Neural progenitor cell (in vitro differentiated cells): ENCODE results near the gene CST8. TPM values are rescaled to one million over a fixed set of nuclear protein-coding genes. Genes with fewer than 3 reads are reported as not detected.

ENCODE experiments used
- DNase-seq: peaks from one replicate; pipeline ENCODE4 v3.0.0-alpha.2; 2016; ENCODE audit warnings: low spot score
- H2AFZ ChIP-seq: fragments of 200-600 bp; sonication (generic); replicated peaks from 2 replicates; pipeline ENCODE4 v1.6.1; 2016; ENCODE audit warnings: antibody characterized with exemption
- H3F3A ChIP-seq: fragments of 200-600 bp; sonication (generic); 2 replicates; pipeline ENCODE4 v1.6.1; 2016; ENCODE audit warnings: antibody characterized with exemption, low read depth
- H3K27ac ChIP-seq: fragments of 200-600 bp; sonication (generic); 2 replicates; pipeline ENCODE4 v1.5.1; 2016; ENCODE audit warnings: mild to moderate bottlenecking
- H3K27me3 ChIP-seq: fragments of 200-600 bp; sonication (generic); 2 replicates; pipeline ENCODE4 v1.6.1; 2016; ENCODE audit warnings: mild to moderate bottlenecking, moderate library complexity
- H3K36me3 ChIP-seq: fragments of 200-600 bp; sonication (generic); 2 replicates; pipeline ENCODE4 v1.5.1; 2016
- H3K4me1 ChIP-seq: fragments of 200-600 bp; sonication (generic); 2 replicates; pipeline ENCODE4 v1.6.1; 2016; ENCODE audit warnings: mixed run types
- H3K4me2 ChIP-seq: fragments of 200-600 bp; sonication (generic); 2 replicates; pipeline ENCODE4 v1.6.1; 2016
- H3K4me3 ChIP-seq: fragments of 200-600 bp; sonication (generic); 2 replicates; pipeline ENCODE4 v1.5.1; 2016
- H3K79me2 ChIP-seq: fragments of 200-600 bp; sonication (generic); 2 replicates; pipeline ENCODE4 v1.6.1; 2016; ENCODE audit warnings: low read depth
- H3K9ac ChIP-seq: fragments of 200-600 bp; sonication (generic); 2 replicates; pipeline ENCODE4 v1.6.1; 2016
- H3K9me3 ChIP-seq: fragments of 200-600 bp; sonication (generic); 2 replicates; pipeline ENCODE4 v1.5.1; 2016; ENCODE audit warnings: low read depth
- H4K20me1 ChIP-seq: fragments of 200-600 bp; sonication (generic); 2 replicates; pipeline ENCODE4 v1.6.1; 2016; ENCODE audit warnings: low read depth
- H3K27ac Mint-ChIP-seq: 3 replicates; pipeline ENCODE4 v1.8.0; 2021; ENCODE audit warnings: mixed read lengths
- H3K27me3 Mint-ChIP-seq: 2 replicates; pipeline ENCODE4 v1.8.0; 2022; ENCODE audit warnings: low read depth, mild to moderate bottlenecking, inconsistent platforms, moderate library complexity, mixed read lengths; ENCODE audit not compliant: insufficient read depth
- H3K36me3 Mint-ChIP-seq: 3 replicates; pipeline ENCODE4 v1.8.0; 2021; ENCODE audit warnings: mixed read lengths
- H3K4me1 Mint-ChIP-seq: 3 replicates; pipeline ENCODE4 v1.8.0; 2021; ENCODE audit warnings: mixed read lengths
- H3K4me3 Mint-ChIP-seq: 3 replicates; pipeline ENCODE4 v1.8.0; 2021; ENCODE audit warnings: mild to moderate bottlenecking, moderate library complexity, mixed read lengths
- H3K9me3 Mint-ChIP-seq: 3 replicates; pipeline ENCODE4 v1.8.0; 2020; ENCODE audit warnings: mixed read lengths
- EZH2 ChIP-seq: fragments of 200-600 bp; sonication (generic); IDR thresholded peaks from 2 replicates; pipeline ENCODE4 v1.6.1; 2017; ENCODE audit warnings: antibody characterized with exemption, mild to moderate bottlenecking, moderate library complexity
- EZH2phosphoT487 ChIP-seq: fragments of 200-600 bp; sonication (generic); IDR thresholded peaks from 2 replicates; pipeline ENCODE4 v1.6.1; 2017; ENCODE audit warnings: antibody characterized with exemption
- total RNA-seq: library from RNA; depleted of rRNA; stranded (reverse); fragments of >200 nt; gene quantifications from 2 replicates; pipeline ENCODE4 v1.2.3, GENCODE V29; 2015; ENCODE audit warnings: low replicate concordance
- TF ChIP-seq, protein P1 (sequence below): fragments of 200-600 bp; sonication (generic); IDR thresholded peaks from 2 replicates; pipeline ENCODE4 v1.5.1; 2017; ENCODE audit warnings: antibody characterized with exemption, mild to moderate bottlenecking

The CST8 gene
- total RNA-seq, 1 donor from 2014 or later, result not detected

DNA sequence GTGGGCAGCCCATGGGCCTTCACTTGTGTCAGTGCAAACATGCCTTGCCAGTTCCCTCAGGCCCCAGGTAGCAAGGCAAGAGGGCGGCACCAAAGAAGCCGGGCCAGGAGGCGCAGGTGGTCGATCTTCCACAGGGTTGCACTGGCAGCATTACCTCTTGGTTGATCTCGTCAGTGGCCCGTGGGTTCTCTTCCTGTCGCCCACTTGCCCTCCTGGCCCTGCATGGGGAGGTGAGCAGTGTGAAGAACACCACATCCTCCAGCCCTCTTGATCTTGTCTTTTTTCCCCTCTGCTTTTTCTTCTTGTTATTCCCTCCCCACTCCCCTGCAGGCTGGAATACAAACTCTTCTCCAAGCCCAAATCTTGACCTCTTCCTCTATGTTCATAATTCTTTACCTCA, 35.3 kb upstream of the CST8 start:
- TF ChIP-seq, protein P1, sequence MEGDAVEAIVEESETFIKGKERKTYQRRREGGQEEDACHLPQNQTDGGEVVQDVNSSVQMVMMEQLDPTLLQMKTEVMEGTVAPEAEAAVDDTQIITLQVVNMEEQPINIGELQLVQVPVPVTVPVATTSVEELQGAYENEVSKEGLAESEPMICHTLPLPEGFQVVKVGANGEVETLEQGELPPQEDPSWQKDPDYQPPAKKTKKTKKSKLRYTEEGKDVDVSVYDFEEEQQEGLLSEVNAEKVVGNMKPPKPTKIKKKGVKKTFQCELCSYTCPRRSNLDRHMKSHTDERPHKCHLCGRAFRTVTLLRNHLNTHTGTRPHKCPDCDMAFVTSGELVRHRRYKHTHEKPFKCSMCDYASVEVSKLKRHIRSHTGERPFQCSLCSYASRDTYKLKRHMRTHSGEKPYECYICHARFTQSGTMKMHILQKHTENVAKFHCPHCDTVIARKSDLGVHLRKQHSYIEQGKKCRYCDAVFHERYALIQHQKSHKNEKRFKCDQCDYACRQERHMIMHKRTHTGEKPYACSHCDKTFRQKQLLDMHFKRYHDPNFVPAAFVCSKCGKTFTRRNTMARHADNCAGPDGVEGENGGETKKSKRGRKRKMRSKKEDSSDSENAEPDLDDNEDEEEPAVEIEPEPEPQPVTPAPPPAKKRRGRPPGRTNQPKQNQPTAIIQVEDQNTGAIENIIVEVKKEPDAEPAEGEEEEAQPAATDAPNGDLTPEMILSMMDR, result no peak
- no peak for TF ChIP-seq EZH2phosphoT487
- no peak for TF ChIP-seq EZH2
- H3K27ac Mint-ChIP-seq, result peak overlapping the region; percentile 10
- DNase-seq, result no peak
- H3K4me2 ChIP-seq, result no peak overlapping the region
- peaks cover 16% of the 10 kb centered on the region for H3K4me1 Mint-ChIP-seq
- H3K79me2 ChIP-seq, result no peaks in the 10 kb centered on the region
- H3K4me1 ChIP-seq, result peaks cover 13% of the 10 kb centered on the region
- H3K27me3 Mint-ChIP-seq, result peaks cover 6% of the 10 kb centered on the region
- no peaks in the 10 kb centered on the region for H3K27me3 ChIP-seq
- no peaks in the 10 kb centered on the region for H3K9me3 ChIP-seq
- no peaks in the 10 kb centered on the region for H4K20me1 ChIP-seq
- no peaks in the 10 kb centered on the region for H3K36me3 Mint-ChIP-seq
- no peaks in the 10 kb centered on the region for H3F3A ChIP-seq
- H2AFZ ChIP-seq, result no peak overlapping the region
- H3K4me3 Mint-ChIP-seq, result no peak overlapping the region
- H3K4me3 ChIP-seq, result no peak overlapping the region
- no peaks in the 10 kb centered on the region for H3K36me3 ChIP-seq
- no peak overlapping the region for H3K9ac ChIP-seq
- H3K27ac ChIP-seq, result no peak overlapping the region
- H3K9me3 Mint-ChIP-seq, result peaks cover 7% of the 10 kb centered on the region

- H3K4me3 ChIP-seq, result no peak overlapping the region
- H3K9ac ChIP-seq, result no peak overlapping the region
- no peak overlapping the region for H2AFZ ChIP-seq
- DNase-seq, result no peak
- Mint-ChIP-seq H3K4me3 (no peak overlapping the region), H3K36me3 (no peaks in the 10 kb centered on the region), H3K4me1 (peaks cover 18% of the 10 kb centered on the region), H3K9me3 (peaks cover 7% of the 10 kb centered on the region), H3K27me3 (peaks cover 4% of the 10 kb centered on the region), H3K27ac (no peak overlapping the region)
- no peaks in the 10 kb centered on the region for H3K27me3 ChIP-seq
- TF ChIP-seq EZH2 (no peak), EZH2phosphoT487 (no peak)
- TF ChIP-seq, protein P1, result no peak
- H3K79me2 ChIP-seq, result no peaks in the 10 kb centered on the region
- peaks cover 12% of the 10 kb centered on the region for H3K4me1 ChIP-seq
- no peaks in the 10 kb centered on the region for H3K9me3 ChIP-seq
- H3F3A ChIP-seq, result no peaks in the 10 kb centered on the region
- H4K20me1 ChIP-seq, result no peaks in the 10 kb centered on the region
- no peak overlapping the region for H3K27ac ChIP-seq
- H3K36me3 ChIP-seq, result no peaks in the 10 kb centered on the region
- H3K4me2 ChIP-seq, result no peak overlapping the region
Observed at GRCh38 chr20:23456409-23456808, 34.5 kb upstream of the CST8 start.

GRCh38 chr20:23456873-23457272, 34.0 kb upstream of the CST8 start:
- peaks cover 18% of the 10 kb centered on the region for H3K4me1 Mint-ChIP-seq
- no peak overlapping the region for H3K9ac ChIP-seq
- no peak overlapping the region for H3K27ac ChIP-seq
- H3K4me3 ChIP-seq, result no peak overlapping the region
- H3K79me2 ChIP-seq, result no peaks in the 10 kb centered on the region
- H3K9me3 ChIP-seq, result no peaks in the 10 kb centered on the region
- H3K27me3 Mint-ChIP-seq, result peaks cover 6% of the 10 kb centered on the region
- H3K4me2 ChIP-seq, result no peak overlapping the region
- TF ChIP-seq EZH2 (no peak), EZH2phosphoT487 (no peak)
- TF ChIP-seq, protein P1, result no peak
- H3K36me3 ChIP-seq, result no peaks in the 10 kb centered on the region
- peaks cover 10% of the 10 kb centered on the region for H3K4me1 ChIP-seq
- no peak overlapping the region for H3K27ac Mint-ChIP-seq
- no peaks in the 10 kb centered on the region for H4K20me1 ChIP-seq
- H3K36me3 Mint-ChIP-seq, result no peaks in the 10 kb centered on the region
- H3K9me3 Mint-ChIP-seq, result peaks cover 8% of the 10 kb centered on the region
- no peak for DNase-seq
- no peaks in the 10 kb centered on the region for H3F3A ChIP-seq
- no peaks in the 10 kb centered on the region for H3K27me3 ChIP-seq
- H3K4me3 Mint-ChIP-seq, result no peak overlapping the region
- no peak overlapping the region for H2AFZ ChIP-seq
